ENCODE results near the gene ANO1.
A peak's percentile ranks its signal among the peaks of the same experiment; 100 is the strongest.

Gene ANO1

DNA sequence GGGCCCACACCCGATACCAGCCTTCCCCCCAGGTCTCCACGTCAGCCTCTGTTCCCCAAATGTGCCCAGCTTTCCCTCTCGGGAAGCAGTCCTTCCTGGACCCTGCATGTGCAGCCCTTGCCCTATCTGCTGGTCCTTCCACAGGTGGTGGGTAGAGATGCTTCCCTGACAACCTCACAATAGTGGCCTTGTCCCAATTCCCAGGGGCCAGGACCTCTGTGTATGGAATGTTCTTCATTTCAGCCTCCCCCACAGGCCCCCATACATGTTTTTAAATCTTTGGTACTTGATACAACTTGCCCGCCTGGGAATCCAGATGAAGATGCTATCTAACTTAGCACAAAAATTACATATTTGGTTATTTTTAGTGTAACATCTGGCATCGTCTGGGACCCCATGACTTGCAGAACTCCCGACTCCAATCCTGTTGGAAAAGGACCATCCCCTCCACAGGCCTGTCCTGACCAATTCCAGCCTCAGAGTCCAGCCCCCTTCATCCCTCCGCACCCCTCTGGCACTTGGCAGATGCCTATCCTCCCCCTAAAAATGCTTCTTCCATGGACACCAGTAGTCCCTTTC lies 39.5 kb downstream of the ANO1 start:
- DNase-seq = no peak

DNA sequence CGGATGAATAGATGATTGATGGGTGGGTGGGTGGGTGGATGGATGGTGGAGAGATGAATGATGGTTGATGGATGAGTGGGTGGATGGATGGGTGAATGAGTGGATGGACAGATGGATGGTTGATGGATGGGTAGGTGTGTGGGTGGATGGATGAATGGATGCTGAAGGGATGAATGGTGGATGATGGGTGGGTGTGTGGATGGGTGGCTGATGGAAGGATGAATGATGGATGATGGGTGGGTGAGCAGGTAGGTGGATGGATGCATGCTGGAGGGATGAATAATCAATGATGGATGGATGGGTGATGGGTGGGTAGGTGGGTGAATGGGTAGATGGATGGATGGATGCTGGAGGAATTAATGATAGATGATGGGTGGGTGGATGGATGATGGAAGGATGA lies 40.5 kb downstream of the ANO1 start:
- no peak for DNase-seq

DNA sequence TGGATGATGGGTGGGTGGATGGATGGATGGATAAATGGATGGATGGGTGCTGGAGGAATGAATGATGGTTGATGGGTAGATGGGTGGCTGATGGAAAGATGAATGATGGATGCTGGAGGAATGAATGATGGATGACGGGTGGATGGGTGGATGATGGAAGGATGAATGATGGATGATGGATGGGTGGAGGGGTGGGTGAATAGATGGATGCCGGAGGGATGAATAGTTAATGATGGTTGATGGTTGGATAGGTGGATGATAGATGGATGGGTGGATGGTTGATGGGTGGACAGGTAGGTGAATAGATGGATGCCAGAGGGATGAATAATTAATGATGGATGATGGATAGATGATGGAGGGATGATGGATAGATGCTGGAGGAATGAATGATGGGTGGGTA lies 41.4 kb downstream of the ANO1 start:
- DNase-seq = no peak

DNA sequence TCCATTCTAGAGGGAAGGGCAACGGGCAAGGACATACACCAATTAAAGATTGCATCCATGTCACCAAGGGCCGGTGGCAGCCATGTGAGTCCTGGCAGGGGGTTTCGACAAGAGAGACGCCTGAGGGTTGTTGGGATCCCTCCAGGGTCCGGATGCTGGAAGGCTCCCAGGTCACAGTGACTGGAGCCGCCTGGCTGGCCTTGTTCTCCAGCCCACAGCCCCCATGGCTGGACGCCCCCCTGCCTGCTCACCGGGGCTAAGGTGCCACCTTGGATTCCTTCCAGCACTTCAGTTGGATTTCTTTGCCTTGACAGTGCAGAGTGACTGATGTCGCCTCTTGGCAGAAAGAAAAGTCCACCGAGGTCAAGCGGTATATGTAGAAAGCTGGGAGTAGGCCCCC lies 42.6 kb downstream of the ANO1 start:
- no peak for DNase-seq

DNA sequence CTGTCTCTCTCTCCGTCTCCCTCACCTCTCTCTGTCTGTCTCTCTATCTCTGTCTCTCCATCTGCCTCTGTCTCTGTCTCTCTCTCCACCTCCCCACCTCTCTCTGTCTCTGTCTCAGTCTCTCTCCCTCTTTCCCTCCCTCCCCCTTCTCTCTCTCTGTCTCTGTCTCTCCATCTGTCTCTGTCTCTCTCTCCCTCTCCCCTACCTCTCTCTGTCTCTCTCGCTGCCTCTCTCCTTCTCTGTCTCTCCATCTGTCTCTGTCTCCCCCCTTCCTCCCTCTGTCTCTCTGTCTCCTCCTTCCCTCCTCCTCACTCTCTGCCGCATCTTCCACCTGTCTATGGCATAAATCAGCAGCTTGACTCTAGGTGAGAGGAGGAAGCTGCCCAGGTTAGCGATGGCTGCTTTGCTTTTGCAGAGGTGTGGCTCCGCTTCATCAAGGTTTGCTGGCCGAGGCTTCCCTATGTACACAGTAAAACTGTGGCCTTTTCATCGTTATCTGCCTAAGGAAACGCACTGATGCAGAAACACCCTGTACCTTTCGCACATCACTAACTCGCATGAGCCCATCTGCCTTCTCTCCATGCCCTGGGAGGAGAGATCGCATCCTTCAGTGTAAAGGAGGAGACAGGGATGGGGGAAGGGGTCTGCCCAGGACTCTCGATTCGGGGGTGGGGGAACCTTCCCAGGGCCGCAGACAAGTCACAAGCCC lies 44.5 kb downstream of the ANO1 start:
- DNase-seq = no peak

DNA sequence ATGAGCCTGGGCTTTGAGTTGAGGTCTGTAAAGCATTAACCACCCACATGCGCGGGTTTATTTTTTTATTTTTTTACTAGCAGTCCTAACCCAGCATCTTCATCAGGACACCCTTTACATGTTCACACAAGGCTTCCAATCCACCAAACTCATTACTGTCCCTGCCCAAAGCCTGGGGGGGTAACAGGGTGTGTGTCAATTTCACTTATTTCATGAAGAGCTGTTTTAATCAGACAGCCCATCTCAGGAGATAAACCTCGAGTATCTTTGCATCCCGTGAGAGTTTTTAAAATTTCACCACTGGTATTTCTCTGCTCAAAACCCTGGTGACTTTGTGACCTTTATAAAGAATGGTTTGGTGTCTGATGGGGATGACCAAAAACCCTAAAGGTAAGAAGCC lies 45.6 kb downstream of the ANO1 start:
- no peak for DNase-seq

DNA sequence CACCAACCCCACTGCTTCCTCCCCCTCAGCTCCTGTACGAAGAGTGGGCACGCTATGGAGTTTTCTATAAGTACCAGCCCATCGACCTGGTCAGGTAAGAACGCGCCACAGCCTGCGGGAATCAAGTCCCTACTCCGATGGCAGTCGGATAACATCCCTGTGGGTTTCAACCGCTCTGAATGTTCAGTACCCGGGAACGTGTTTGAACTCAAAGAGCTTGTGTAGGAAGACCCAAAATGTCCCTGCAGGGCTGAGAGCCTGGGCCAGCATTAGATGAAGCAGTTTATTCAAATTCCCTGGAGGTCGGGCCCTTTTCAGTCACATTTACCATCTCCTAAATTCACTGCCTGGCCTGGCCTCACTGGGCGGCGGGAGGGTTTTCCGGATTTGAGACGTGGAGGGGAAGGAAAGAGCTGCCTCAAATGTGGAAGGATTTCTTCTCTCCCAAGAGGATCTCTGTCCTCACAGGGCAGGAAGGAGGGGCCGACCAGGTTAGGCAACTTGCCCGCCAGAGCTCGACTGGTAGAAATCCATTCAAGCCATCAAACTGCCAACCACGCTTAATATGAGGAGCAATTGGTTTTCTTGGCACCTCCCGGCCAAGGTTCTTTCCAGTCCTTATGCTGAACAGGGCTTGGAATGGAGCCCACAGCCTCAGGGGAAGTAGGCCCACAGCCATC lies 46.3 kb downstream of the ANO1 start:
- DNase-seq = no peak

DNA sequence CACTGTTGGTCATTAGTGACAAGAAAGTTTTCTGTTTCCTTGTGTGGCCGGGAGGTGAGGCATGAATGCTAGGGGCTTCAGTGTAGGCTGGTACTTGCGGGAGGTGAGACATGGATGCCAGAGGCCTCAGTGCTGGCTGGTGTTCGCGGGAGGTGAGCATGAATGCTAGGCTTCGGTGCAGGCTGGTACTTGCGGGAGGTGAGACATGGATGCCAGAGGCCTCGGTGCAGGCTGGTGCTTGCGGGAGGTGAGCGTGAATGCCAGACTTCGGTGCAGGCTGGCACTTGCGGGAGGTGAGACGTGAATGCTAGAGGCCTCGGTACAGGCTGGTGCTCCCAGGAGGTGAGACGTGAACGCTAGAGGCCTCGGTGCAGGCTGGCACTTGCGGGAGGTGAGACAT lies 48.4 kb downstream of the ANO1 start:
- no peak for DNase-seq

DNA sequence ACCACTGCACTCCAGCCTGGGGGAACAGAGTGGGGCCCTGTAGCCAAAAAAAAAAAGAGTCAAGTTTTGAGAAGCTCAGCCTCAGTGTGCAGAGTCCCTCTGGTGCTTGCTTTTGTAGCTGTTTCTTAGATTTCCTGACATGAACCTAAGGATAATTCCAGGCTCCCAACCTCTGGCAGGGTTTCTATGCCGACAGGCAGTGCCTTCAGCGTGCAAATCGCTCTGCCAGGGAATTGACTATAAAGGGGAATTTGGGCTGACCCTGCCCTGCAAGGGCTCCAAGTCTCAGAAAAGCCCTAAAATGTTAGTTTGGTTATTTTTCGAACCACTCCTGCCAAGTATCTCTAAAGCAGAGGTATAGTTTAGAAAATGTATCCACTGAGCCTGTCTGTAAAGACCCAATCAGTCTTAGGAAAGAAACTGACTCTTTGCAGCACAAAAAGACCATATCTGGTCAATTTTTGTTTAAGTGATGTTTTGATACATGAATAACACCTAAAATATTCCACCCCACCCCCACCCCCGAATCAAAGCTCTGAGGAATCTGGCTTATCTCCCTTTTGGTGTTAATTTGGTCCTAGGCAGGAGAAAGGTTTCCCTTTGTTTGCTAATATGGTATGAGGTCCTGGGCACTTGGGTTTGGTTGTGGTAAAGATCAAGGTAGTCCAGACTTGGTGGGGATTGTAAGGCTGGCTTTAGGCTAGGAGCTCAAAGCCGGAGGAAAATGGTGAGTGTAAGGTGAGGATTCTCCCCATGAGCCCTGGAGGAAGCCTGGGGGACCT lies 49.7 kb downstream of the ANO1 start:
- no peak for DNase-seq

DNA sequence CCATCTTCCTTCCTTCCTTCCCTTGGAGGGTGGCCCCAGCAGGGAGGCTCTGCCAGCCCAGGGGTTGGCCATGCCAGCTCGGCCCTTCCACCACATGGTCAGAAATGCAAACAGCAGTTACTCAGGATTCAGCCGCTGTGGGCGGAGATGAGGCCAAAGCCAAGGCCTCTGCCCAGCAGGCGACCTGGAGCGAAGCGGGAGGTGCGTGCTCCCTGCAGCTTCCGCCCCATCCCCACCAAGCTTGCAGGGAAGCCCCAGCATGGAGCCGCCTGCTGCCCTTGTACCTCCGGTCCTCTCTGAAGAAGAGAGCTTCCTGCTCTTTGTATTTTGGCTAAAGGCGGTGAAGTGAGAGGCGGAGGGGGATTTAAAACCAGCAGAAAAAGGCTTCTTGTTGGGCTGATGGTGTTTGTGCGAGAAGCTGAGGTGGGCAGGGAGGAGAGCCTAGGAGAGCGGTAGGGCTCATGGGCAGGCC lies 50.4 kb downstream of the ANO1 start:
- peak; percentile 61 for DNase-seq

DNA sequence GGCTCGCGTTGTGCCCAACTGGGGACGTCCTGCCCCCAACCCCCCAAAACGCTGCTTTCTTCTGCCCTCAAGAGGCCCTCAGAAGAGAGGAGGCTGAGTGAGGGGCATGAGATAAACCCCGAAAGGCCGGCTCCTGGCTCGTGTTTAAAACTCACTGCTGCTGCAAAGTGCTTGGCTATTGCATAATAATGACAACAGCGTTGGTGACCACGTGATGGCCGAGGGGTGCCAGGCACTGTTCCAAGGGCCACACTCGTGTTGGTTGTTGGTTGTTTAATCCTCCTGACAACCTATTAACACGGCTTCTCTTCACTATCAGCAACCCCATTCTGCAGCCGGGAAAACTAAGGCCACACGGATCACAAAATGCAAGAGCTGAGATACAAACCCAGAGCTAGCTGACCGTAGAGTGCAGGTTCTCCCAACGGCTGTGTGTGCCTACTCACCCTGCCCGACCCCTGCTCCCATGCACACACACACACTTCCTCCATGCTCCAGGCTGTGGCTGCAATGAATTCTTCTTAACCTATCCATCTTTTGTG lies 51.0 kb downstream of the ANO1 start:
- no peak for DNase-seq

DNA sequence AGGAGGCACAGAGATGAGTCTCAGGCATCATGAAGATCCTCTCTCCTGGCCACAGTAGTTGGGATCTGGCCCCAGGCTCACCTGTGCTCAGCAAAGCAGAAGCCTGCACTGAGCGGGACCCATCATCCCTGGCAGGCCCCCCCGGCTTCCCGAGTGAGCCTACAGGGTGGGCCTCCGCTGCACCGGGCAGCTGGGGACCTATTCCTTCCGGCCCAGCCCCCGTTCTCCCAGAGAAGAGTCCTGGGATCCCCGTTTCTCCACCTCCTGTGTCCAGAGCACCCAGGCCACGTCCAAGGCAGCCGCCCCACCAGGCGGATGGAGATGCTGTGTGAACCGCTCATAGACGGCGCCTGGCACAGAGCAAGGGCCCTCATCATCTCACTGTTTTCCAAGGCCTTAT lies 52.5 kb downstream of the ANO1 start:
- DNase-seq = no peak

DNA sequence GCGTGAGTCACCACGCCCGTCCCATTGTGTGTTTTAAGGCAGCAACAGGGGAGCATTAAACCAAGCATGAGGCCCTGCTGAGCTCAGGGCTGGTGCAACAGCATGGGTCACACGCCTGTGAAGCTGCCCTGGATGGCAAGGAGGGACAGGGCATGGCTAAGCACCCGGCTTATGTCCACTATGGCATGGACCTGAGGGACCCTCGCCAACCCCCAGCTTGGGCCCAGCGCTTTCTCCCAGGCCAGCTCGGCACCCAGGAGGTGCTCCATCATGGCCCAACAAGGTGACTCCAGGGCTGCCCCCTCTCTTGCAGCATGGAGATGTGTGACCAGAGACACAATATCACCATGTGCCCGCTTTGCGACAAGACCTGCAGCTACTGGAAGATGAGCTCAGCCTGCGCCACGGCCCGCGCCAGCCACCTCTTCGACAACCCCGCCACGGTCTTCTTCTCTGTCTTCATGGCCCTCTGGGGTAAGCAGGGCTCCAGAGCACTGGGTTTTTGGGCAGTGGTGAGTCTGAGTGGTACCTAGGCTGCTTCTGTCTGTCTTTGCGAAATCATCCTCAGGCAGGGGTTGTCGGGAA lies 53.6 kb downstream of the ANO1 start:
- DNase-seq = no peak

DNA sequence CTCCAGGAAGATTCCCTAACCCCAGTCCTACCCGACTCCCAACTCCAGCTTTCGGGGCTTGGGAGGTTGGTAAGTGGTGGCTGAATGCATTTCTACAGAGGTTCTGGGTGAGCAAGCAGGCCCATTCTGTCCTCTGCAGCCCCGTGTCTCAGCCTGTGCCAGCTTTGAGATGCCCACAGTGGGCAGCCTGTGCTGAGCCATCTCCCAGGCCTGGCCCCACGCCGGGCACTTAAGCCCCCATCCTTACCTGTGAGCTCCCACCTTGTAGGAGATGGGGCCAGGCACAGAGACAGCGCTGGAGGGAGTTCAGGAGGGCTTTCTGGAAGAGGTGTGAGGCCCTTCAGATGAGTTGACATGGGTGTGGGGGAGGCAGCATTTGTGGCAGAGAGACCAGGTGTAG lies 54.5 kb downstream of the ANO1 start:
- DNase-seq = no peak

DNA sequence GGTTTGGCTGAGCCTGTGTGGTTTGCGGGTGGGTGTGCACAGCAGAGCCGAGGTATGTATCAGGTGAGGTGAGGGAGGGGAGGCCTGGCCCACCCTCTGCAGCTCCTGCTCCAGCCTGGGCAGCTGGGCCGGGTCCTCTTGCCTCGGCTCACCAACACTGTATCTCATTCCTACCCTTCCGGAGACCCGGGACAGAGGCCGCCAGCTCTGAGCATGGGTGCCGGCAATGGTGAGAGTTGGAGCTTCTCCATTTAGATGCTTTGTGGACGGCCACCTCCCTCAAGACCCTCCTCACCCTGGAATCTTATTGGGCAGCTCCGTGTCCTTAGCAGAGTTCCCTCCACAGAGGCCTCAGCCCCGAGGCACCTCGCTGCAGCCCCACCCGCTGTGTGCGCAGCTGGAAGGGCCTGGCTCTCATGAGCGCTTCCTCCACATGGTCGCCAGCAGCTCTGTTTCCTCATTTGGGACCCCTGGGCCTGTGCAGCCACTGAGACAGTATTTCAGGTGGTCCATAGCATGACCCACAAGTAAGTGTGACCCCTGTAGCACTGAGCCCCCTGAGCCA lies 55.7 kb downstream of the ANO1 start:
- DNase-seq = no peak

DNA sequence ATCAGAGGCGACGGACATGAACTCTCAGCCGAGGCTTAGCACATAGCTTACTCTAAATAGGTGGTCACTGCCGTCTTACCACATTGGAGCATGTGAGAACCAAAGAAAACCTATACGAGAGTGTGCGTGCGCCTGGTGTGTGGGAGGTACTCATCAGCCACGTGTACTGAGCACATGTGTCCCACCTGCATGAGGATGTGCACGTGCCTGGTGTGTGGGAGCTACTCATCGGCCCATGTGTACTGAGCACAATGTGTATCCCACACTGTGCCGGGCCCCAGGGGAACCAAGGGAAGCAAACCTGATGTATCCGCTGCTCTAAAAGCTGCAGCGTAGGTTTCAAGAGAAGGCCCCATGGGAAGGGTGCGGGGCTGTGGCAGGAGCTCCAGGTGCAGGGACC lies 56.4 kb downstream of the ANO1 start:
- no peak for DNase-seq

DNA sequence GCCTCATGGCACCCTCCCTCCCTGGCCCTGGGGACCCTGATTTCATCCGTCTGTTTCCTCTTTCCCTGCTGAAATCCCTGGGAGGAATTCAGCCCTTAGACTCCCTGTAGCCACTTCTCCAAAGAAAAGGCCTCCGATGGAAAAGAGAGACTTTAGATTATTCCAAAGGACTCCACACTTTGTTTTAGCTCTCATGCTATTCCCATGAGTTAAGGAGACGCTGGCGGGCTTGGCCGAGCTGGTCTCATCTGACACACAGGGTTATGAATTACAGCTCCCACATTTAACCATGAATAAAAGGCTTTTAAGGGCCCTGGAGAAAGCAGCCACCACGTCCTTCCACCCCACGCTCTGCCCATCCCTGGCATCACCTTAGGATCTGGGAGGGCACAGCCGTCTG lies 57.0 kb downstream of the ANO1 start:
- DNase-seq = no peak

DNA sequence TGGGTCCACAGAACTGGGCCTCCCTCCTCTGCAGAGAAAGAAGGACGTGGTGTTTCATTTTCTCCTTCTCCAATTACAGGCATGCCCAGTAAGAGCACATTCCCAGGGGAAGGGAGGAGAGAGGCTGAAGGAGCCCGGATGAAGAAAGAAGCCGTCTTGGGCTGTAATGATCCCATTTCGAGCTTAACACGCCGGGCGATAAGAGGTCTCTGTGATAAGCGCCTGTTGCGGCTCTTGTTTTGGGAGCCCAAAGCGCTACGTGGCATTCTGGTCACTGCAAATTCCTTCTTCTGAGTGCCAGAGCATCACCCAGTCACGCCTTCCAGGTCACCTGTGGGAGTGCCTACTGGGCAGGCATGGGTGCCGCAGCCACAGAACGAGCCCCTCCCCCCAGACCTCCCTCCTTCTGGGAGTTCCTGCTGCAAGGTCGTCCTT lies 57.5 kb downstream of the ANO1 start:
- DNase-seq = no peak

DNA sequence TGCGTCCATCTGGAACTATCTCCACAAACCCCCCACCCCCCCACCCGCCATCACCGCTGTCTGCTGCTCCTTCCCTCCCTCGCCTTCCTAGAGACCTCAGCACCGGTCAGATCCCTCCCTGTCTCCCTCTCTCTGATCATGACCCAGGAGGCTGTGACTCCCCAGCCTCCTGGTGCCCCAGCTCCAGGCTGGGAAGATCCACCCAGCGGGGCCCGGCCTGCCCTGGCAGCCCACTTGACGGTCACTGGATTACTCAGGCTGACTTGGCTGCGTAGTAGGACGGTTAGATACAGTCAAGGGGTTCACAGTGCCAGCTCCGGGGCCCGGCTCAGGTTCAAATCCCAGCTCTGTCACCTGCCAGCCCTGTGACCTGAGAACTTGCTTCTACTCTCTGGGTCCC lies 59.3 kb downstream of the ANO1 start:
- no peak for DNase-seq

DNA sequence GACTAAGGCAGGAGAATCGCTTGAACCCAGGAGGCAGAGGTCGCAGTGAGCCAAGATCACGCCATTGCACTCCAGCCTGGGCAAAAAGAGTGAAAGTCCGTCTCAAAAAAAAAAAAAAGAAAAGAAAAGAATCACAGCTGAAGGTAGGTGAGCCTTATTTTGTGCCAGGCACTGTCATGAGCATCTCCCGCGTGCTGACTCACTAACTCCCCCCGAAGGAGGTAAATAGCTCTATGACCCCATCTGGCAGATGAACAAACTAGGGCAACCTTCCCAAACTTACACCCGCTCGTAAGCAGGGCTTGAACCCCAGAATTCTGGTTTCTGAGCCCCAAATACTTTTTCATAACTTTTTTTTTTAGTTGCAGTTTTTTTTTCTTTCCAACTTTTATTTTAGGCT lies 60.3 kb downstream of the ANO1 start:
- no peak for DNase-seq

DNA sequence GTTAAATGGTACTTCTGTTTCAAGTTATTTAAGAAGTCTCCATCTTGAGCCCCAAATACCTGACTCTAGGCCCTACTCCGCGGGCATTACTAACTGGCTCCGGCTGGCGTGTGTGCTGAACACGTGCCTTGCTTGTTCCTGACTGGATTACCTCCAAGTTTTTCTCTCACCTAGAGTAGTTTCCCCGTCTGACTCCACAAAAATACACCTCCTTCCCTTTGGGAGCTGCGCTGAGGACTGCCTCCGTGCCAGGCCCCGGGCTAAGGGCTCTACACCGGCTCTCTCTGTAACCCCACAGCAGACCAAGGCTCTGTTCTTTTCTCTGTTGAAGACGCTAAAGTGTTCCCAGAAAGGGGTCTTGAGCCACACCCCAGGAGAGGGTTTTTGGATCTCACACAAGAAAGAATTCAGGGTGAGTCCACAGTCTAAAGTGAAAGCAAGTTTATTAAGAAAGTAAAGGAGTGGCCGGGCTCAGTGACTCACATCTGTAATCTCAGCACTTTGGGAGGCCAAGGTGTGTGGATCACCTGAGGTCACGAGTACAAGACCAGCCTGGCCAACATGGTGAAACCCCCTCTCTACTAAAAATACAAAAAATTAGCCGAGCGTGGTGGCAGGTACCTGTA lies 61.8 kb downstream of the ANO1 start:
- DNase-seq = no peak
